Neural crest cell (in vitro differentiated cells): Measurements from ENCODE around the gene HNRNPUL1. TPM values are rescaled to one million over a fixed set of nuclear protein-coding genes. Genes with fewer than 3 reads are reported as not detected.
A peak's percentile ranks its signal among the peaks of the same experiment; 100 is the strongest.

Experiments used
- DNase-seq: peaks from one replicate; pipeline ENCODE4 v3.0.0; 2021; ENCODE audit warnings: low read depth, mixed read lengths, low spot score
- H3K27ac Mint-ChIP-seq: one replicate; pipeline ENCODE4 v1.8.0; 2021; ENCODE audit warnings: mild to moderate bottlenecking, mixed read lengths; ENCODE audit not compliant: unreplicated experiment
- H3K27me3 Mint-ChIP-seq: 2 replicates; pipeline ENCODE4 v1.8.0; 2021; ENCODE audit warnings: low read depth, mild to moderate bottlenecking, mixed read lengths
- H3K36me3 Mint-ChIP-seq: 2 replicates; pipeline ENCODE4 v1.8.0; 2021; ENCODE audit warnings: low read depth, mild to moderate bottlenecking, mixed read lengths
- H3K4me1 Mint-ChIP-seq: 2 replicates; pipeline ENCODE4 v1.8.0; 2021; ENCODE audit warnings: mixed read lengths
- H3K4me3 Mint-ChIP-seq: one replicate; pipeline ENCODE4 v1.8.0; 2021; ENCODE audit warnings: mild to moderate bottlenecking, mixed read lengths
- H3K9me3 Mint-ChIP-seq: 2 replicates; pipeline ENCODE4 v1.8.0; 2021; ENCODE audit warnings: mixed read lengths
- CTCF ChIP-seq: fragments of 200-600 bp; sonication (generic); conservative IDR thresholded peaks from 2 replicates; pipeline ENCODE4 v1.5.0; 2021; ENCODE audit warnings: antibody characterized with exemption, mild to moderate bottlenecking
- total RNA-seq: library from RNA; stranded (reverse); gene quantifications from 2 replicates; pipeline ENCODE4 v1.2.1, GENCODE V29; 2021

Gene HNRNPUL1
- total RNA-seq, 1 donor from 2014 or later = 306 TPM

GRCh38 chr19:41355802-41356201 is 91.6 kb downstream of the HNRNPUL1 start:
- Mint-ChIP-seq H3K4me1 (peaks cover 27% of the 10 kb centered on the region), H3K27ac (no peak overlapping the region), H3K36me3 (peaks cover 3% of the 10 kb centered on the region), H3K4me3 (peak overlapping the region; percentile 66), H3K9me3 (no peaks in the 10 kb centered on the region), H3K27me3 (peaks cover 38% of the 10 kb centered on the region)
- DNase-seq = no peak
- TF ChIP-seq CTCF = no peak

- no peak overlapping the region for H3K27ac Mint-ChIP-seq
- peak overlapping the region; percentile 74 for H3K4me3 Mint-ChIP-seq
- H3K4me1 Mint-ChIP-seq = peaks cover 17% of the 10 kb centered on the region
- H3K36me3 Mint-ChIP-seq = peaks cover 3% of the 10 kb centered on the region
- DNase-seq = no peak
- TF ChIP-seq CTCF = no peak
- no peaks in the 10 kb centered on the region for H3K9me3 Mint-ChIP-seq
- peaks cover 25% of the 10 kb centered on the region for H3K27me3 Mint-ChIP-seq
Observed at GRCh38 chr19:41356984-41357739, 93.0 kb downstream of the HNRNPUL1 start.

Other genes with a start within 250 kb of the HNRNPUL1 start
- gene CYP2A13, start 175.9 kb upstream of the HNRNPUL1 start, total RNA-seq = not detected in 2 replicates
- not detected in 2 replicates for gene CYP2F1, start 149.9 kb upstream of the HNRNPUL1 start, total RNA-seq
- 0.39 TPM in 1 of 2 replicates, not detected in the other for gene CYP2S1, start 71.2 kb upstream of the HNRNPUL1 start, total RNA-seq
- gene AXL, start 45.1 kb upstream of the HNRNPUL1 start, total RNA-seq = 6.4 and 6.8 TPM in 2 replicates
- 47.3 and 48.5 TPM in 2 replicates for gene CCDC97, start 45.8 kb downstream of the HNRNPUL1 start, total RNA-seq
- 2.2 and 3.1 TPM in 2 replicates for gene TGFB1, start 89.5 kb downstream of the HNRNPUL1 start, total RNA-seq
- gene B9D2, start 99.8 kb downstream of the HNRNPUL1 start, total RNA-seq = 11.7 and 13.8 TPM in 2 replicates
- 6.6 and 7.8 TPM in 2 replicates for gene TMEM91, start 112.2 kb downstream of the HNRNPUL1 start, total RNA-seq
- gene EXOSC5, start 133.0 kb downstream of the HNRNPUL1 start, total RNA-seq = 16.8 and 20.3 TPM in 2 replicates
- gene BCKDHA, start 133.4 kb downstream of the HNRNPUL1 start, total RNA-seq = 6.8 and 10.3 TPM in 2 replicates
- gene B3GNT8, start 163.0 kb downstream of the HNRNPUL1 start, total RNA-seq = 0.86 TPM in 2 replicates
- 62.2 and 63.1 TPM in 2 replicates for gene DMAC2, start 175.5 kb downstream of the HNRNPUL1 start, total RNA-seq
- not detected in 2 replicates for gene ERICH4, start 178.8 kb downstream of the HNRNPUL1 start, total RNA-seq